HG02884 (cell line): ENCODE results near the gene PLEKHA1.
A peak's percentile ranks its signal among the peaks of the same experiment; 100 is the strongest.

ENCODE experiments used
- ATAC-seq: cut with Tn5 transposase; IDR thresholded peaks from one replicate; pipeline ENCODE4 v1.9.1; 2021; ENCODE audit warnings: mild to moderate bottlenecking, moderate library complexity; ENCODE audit not compliant: unreplicated experiment

Gene PLEKHA1

GRCh38 chr10:122346326-122346950 lies 28.1 kb upstream of the PLEKHA1 start:
- ATAC-seq, result no peak

DNA sequence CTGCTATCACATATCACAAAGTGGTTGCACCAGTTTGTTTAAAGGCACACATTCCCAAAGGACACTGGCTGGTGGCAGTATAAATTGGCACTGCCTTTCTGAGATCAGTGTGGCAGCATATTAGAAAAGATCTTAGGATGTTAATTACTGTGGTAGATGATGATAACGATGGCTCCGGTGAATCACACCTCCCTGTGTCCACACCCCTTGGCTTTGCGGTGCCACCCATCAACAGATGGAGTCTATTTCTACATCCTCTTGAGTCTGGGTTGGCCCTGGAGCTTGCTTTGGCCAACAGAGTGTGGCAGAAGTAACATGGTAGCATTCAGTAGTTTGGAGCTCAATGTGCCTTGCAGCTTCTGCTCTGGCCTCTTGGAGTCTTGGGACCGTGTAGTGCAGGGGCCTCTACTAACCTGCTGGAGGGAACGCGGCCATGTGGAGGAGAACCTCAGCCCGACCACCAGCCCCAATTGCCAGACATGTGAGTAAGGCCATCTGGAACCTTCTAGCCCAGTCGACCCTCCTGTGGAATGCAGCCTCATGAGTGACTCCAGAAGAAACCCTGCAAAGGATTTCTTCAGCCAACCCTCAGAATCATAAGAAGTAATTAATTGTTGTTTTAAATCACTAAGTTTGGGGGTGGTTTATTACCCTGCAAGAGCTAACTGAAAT lies 27.2 kb upstream of the PLEKHA1 start:
- no peak for ATAC-seq

- no peak for ATAC-seq
Measured at GRCh38 chr10:122348512-122348911, 26.0 kb upstream of the PLEKHA1 start.

GRCh38 chr10:122348935-122349361 lies 25.6 kb upstream of the PLEKHA1 start:
- no peak for ATAC-seq

DNA sequence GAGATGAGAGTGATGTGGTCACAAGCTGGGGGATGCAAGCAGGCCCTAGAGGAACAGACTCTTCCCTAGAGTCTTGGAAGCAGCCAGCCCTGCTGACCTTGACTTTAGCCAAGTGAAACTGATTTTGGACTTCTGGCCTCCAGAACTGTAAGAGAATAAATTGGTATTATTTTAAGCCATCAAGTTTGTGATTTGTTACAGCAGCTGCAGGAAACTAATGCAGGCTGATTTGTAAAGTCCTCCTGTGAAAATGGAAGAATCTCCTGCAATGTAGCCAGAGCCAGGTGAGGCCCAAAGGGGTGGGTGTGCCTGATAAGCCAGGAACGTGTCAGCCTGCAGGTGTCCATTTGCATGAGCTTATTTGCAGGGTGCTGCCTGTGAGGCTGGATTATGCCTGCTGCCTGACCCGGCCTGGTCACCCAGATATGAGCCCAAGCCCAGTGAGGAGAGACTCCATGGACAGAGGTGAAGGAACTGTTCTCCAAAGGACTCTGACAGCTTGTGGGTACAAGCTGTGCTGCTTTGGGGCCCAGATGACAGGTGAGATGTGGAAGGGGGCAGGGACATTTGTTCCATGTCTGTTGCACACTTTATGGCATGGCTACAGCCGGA lies 24.6 kb upstream of the PLEKHA1 start:
- no peak for ATAC-seq

DNA sequence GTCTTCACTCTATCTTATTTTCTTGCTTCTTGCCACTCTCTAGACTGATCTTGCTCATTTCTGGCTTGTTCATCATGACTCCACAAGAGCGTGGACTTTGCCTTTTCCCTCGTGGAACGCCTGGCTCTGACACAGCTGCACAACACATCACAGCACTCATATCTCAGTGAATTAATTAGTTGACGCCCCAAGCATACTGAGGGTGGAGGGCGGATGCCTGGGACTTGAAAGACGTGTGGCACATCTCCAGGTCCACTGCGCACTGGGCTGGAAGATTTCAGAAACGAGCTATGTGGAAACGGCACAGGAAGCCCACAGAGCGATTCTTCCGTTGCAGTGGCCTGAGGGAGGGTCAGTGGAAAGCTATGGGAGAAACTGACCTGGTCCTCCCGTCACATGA lies 23.6 kb upstream of the PLEKHA1 start:
- ATAC-seq, result no peak

DNA sequence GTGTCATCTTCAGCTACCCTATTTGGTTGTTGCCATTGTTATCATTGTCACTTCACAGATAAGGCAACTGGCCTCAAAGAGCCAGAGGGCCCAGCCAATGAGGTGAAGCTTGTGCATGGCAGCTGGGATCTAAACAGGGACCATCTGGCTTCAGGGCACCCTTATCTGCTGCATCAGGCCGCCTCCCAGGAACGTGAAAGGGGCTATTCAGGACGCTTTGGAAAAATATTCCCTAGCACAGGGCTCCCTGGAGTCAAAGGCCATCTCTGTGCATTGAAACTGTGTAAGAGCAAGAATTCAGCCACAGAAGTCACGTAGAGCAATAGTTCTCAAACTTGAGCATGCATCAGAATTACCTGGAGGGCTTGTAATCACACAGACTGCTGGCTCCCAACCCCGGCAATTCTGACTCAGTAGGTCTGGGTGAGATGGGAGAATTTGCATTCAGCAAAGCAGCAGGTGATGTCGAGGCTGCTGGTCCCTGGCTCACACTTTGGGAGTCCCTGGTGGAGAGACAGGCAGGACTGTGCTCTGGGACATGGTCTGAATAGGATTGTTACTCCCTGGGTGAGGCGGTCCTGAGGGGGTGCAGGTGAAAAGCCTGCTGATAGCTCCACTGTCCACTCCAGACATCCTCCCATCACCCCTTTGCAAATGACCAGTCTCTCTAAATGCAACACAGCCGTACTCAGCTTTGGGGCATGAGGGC lies 21.5 kb upstream of the PLEKHA1 start:
- ATAC-seq, result no peak

DNA sequence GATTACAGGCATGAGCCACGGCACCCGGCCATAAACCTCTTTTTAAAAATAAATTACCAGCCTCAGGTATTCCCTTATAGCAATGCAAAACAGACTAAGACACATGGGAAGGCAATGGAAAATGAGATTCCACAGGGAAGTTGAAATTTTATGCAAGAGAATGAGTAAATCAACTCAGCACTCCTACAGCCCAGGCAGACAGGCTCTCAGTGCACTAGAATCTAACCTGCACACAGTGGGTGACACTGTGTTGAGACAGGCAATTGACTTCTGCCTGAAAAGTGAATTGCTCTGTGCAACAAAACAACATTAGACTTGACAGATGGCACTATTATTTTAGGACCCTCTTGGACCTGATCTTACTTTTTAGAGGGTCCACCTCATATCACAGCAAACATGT lies 20.1 kb upstream of the PLEKHA1 start:
- no peak for ATAC-seq

- no peak for ATAC-seq
Measured at GRCh38 chr10:122357685-122358084, 16.8 kb upstream of the PLEKHA1 start.

GRCh38 chr10:122359621-122360020 lies 14.9 kb upstream of the PLEKHA1 start:
- ATAC-seq, result no peak

DNA sequence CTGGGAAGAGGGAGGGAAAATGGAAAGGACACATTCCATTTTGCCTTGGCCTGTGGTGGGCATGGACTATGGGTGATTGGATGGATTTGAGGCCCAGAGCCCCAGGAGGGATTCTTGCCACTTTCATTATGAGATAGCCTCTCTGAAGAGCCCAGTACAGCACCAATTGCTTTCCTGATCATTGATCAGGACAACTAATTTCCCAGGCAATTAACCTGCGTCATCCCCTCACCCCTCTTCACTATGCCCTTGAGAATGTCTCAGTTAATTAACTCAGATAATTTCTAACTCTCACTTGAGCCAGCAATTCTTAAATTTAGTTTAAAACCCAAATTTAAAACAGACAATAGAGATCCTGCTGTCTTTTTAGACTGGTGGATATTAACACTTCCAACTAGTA lies 13.5 kb upstream of the PLEKHA1 start:
- ATAC-seq, result no peak

DNA sequence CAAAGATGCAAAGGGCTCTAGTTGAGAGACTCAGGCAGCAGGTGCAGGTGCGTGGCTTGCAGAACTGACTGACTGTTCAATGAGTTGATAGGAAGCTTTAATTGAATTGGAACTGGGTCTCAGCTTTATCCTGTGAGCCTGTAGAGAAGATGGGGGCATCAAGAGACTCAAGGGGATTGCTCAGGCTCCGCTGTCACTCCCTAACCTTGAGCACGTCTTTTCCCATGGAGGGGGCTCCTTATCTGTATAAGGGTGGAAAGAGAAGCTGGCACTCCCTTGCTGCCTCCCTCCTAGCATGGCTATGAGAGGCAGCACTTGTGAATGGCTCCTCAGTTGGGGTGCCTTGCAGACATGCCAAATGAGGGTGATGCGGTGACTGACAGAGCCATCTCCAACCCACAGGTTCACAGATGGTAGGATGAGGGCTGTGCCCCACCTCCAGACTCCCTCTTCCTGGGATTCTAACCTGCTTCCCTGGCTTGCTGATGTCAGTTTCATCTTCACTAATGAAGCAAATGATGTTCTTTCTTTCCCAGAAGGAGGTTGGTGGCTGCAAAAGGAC lies 12.4 kb upstream of the PLEKHA1 start:
- ATAC-seq, result no peak

GRCh38 chr10:122362621-122363020 lies 11.9 kb upstream of the PLEKHA1 start:
- no peak for ATAC-seq

DNA sequence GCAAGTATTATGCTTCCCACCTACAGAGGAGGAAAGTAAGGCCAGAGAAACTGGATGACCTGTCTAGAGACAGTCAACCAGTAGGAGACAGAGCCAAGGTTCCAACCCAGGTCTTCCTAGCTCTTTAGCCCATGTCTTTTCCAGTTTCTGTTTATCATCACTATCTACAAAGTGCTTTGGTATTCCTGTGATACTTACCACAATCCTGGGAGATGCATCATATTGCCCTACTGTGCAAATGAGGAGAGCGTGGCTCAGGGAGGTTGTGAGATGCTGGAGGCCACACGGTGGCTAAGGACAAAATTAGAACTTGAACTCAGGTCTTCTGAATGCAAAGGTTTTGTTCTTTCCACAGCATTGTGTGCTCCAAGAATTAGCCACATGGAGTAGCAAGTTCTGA lies 11.2 kb upstream of the PLEKHA1 start:
- ATAC-seq, result no peak

DNA sequence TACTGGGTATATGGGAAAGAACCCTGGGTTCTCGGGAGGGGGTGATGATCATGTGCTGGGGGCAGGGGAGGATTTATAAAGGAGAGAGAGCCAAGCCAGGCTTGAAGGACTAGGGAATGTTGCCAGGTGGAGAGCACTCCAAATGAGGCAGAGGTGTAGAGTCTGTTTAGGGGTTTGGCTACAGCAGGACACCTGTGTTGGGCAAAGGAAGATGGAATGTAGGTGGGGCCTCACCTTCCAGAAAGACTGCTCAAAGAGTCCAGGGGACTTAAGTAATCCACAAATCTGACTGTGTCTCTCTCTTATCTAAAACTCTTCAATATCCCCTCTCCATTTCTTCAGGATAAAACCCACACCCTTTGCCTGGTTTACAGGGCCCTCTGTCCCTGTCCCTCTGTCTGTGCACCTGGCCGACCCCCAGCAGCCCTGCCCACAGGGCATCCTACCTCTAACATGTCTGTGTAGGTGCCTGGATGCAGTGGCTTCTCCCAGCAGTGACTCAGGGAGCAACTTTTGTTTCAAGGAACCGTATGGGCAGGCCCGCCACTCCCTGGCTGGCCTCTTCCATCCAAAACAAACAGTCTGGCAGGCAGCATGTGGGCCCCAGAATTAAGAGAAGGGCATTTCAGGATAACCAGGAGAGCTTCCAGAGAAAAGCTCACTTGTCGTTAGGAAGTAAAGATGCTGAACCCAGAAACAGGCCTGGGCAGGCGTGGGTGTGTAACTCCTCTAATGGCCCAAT lies 10.6 kb upstream of the PLEKHA1 start:
- no peak for ATAC-seq

- ATAC-seq, result no peak
Measured at GRCh38 chr10:122368502-122369254, 5.8 kb upstream of the PLEKHA1 start.

GRCh38 chr10:122373108-122373507 lies 1.4 kb upstream of the PLEKHA1 start:
- ATAC-seq, result no peak

- no peak for ATAC-seq
Measured at GRCh38 chr10:122373721-122374120, 787 bp upstream of the PLEKHA1 start.

DNA sequence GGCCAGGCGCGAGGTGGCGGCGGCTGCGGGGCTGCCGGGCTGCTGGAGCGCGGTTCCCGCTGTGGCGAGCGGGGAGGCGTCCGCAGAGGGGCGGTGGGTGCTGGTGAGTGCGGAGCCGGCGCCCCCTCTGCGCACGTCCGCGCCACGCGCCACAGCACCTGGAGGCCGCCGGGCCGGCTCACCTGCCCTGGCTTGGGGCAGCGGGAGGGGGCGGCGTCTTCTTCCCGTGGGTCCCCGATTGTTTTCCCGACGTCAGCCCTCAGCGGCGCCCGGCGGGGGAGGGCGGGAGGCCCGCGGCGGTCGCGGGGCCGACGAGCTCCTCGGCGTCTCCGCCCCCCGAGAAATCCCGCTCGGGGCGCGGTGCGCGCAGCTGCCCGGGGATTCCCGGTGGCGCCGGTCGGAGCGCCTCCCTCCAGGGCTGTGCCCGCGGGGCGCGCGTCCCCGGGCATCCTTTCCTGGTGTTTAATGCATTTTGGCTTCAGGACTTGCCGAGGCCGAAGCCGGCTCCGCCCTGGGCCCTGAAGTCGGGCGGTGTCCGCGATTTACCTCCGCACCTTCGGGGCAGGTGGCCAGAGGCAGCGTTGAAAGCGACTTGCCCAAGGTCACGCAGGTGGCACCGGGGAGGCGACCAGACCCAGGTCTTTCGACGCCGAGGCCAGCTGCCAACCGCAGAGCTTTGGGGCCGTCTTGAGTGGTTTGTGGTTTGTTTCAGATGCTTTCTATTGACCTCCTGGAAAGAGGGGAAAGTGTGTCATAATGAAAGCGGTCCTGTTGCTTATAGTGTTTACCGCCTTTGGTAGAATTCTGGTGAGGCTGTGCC lies 561 bp downstream of the PLEKHA1 start:
- peak; percentile 54 for ATAC-seq
